KMS-11 (cell line): ENCODE results near the gene MYCT1.

Source experiments
- H2AFZ ChIP-seq: fragments of 200-600 bp; sonication (generic); 2 replicates; pipeline ENCODE4 v1.6.1; 2016; ENCODE audit warnings: antibody characterized with exemption, mixed run types, low read depth
- H3K27ac ChIP-seq: fragments of 200-600 bp; sonication (generic); 2 replicates; pipeline ENCODE4 v1.6.1; 2016; ENCODE audit warnings: mild to moderate bottlenecking, mixed run types
- H3K27me3 ChIP-seq: fragments of 200-600 bp; sonication (generic); 2 replicates; pipeline ENCODE4 v1.6.1; 2017; ENCODE audit warnings: mild to moderate bottlenecking, low read depth, mixed run types, moderate library complexity; ENCODE audit not compliant: insufficient read depth
- H3K36me3 ChIP-seq: fragments of 200-600 bp; sonication (generic); 2 replicates; pipeline ENCODE4 v1.6.1; 2017; ENCODE audit warnings: mild to moderate bottlenecking, mixed run types; ENCODE audit not compliant: insufficient read depth
- H3K4me1 ChIP-seq: fragments of 200-600 bp; sonication (generic); 2 replicates; pipeline ENCODE4 v1.6.1; 2016; ENCODE audit warnings: mild to moderate bottlenecking, low read depth, mixed run types; ENCODE audit not compliant: poor library complexity, severe bottlenecking
- H3K4me2 ChIP-seq: fragments of 200-600 bp; sonication (generic); 2 replicates; pipeline ENCODE4 v1.7.0; 2016; ENCODE audit warnings: mild to moderate bottlenecking, mixed run types
- H3K4me3 ChIP-seq: fragments of 200-600 bp; sonication (generic); IDR thresholded peaks from 2 replicates; pipeline ENCODE4 v1.6.1; 2017; ENCODE audit warnings: low read depth, low read length, mixed read lengths; ENCODE audit not compliant: insufficient read depth
- H3K79me2 ChIP-seq: fragments of 200-600 bp; sonication (generic); 2 replicates; pipeline ENCODE4 v1.6.1; 2016; ENCODE audit warnings: low read depth, mixed run types; ENCODE audit not compliant: insufficient read depth
- H3K9ac ChIP-seq: fragments of 200-600 bp; sonication (generic); 2 replicates; pipeline ENCODE4 v1.6.1; 2016; ENCODE audit warnings: mild to moderate bottlenecking, mixed run types
- H4K20me1 ChIP-seq: fragments of 200-600 bp; sonication (generic); 2 replicates; pipeline ENCODE4 v1.6.1; 2016; ENCODE audit warnings: mild to moderate bottlenecking, mixed run types; ENCODE audit not compliant: insufficient read depth
- CTCF ChIP-seq: fragments of 200-600 bp; sonication (generic); conservative IDR thresholded peaks from 2 replicates; pipeline ENCODE4 v1.6.1; 2017; ENCODE audit warnings: low read depth, mild to moderate bottlenecking, antibody characterized with exemption, low read length, moderate library complexity, mixed read lengths

The MYCT1 gene

GRCh38 chr6:152697634-152698033, at the start of gene MYCT1:
Gene MYCT1, plus strand, starts transcription at chr6:152697897. Its CDS starts 6 bp downstream, at chr6:152697903.
- H3K79me2 ChIP-seq, result no peaks in the 10 kb centered on the region
- H3K36me3 ChIP-seq, result no peaks in the 10 kb centered on the region
- no peak within 1 kb of the TSS for H2AFZ ChIP-seq
- no peak within 1 kb of the TSS for H3K9ac ChIP-seq
- H3K4me3 ChIP-seq, result no peak within 1 kb of the TSS
- H3K4me2 ChIP-seq, result no peak within 1 kb of the TSS
- no peaks in the 10 kb centered on the region for H3K4me1 ChIP-seq
- TF ChIP-seq CTCF, result no peak
- no peaks in the 10 kb centered on the region for H3K27me3 ChIP-seq
- no peak within 1 kb of the TSS for H3K27ac ChIP-seq
- no peaks in the 10 kb centered on the region for H4K20me1 ChIP-seq

GRCh38 chr6:152648105-152648504, 49.6 kb upstream of the MYCT1 start:
- H3K4me3 ChIP-seq, result no peak overlapping the region
- no peak overlapping the region for H3K4me2 ChIP-seq
- no peak for TF ChIP-seq CTCF
- no peaks in the 10 kb centered on the region for H3K27me3 ChIP-seq
- H4K20me1 ChIP-seq, result no peaks in the 10 kb centered on the region
- no peaks in the 10 kb centered on the region for H3K36me3 ChIP-seq
- no peak overlapping the region for H2AFZ ChIP-seq
- no peaks in the 10 kb centered on the region for H3K79me2 ChIP-seq
- H3K27ac ChIP-seq, result no peak overlapping the region
- H3K9ac ChIP-seq, result no peak overlapping the region
- H3K4me1 ChIP-seq, result peaks cover 11% of the 10 kb centered on the region

- H3K79me2 ChIP-seq, result no peaks in the 10 kb centered on the region
- no peak overlapping the region for H3K4me2 ChIP-seq
These were observed 45.7 kb upstream of the MYCT1 start for GRCh38 chr6:152651986-152652385.

GRCh38 chr6:152661776-152662175, 35.9 kb upstream of the MYCT1 start:
- no peak overlapping the region for H3K4me3 ChIP-seq
- no peak overlapping the region for H3K9ac ChIP-seq
- H3K36me3 ChIP-seq, result no peaks in the 10 kb centered on the region
- H3K79me2 ChIP-seq, result no peaks in the 10 kb centered on the region
- H2AFZ ChIP-seq, result no peak overlapping the region
- no peak for TF ChIP-seq CTCF
- H3K27me3 ChIP-seq, result no peaks in the 10 kb centered on the region
- H3K27ac ChIP-seq, result no peak overlapping the region
- no peak overlapping the region for H3K4me2 ChIP-seq
- no peaks in the 10 kb centered on the region for H4K20me1 ChIP-seq
- no peaks in the 10 kb centered on the region for H3K4me1 ChIP-seq

More at GRCh38 chr6:152651986-152652385, 45.7 kb upstream of the MYCT1 start:
- Histone ChIP-seq H3K9ac (no peak overlapping the region), H3K36me3 (no peaks in the 10 kb centered on the region), H3K27ac (no peak overlapping the region), H4K20me1 (no peaks in the 10 kb centered on the region), H2AFZ (no peak overlapping the region), H3K4me1 (no peaks in the 10 kb centered on the region), H3K27me3 (no peaks in the 10 kb centered on the region), H3K4me3 (no peak overlapping the region)
- TF ChIP-seq CTCF, result no peak

GRCh38 chr6:152669895-152670294, 27.8 kb upstream of the MYCT1 start:
- H3K9ac ChIP-seq, result no peak overlapping the region
- no peak overlapping the region for H3K27ac ChIP-seq
- no peaks in the 10 kb centered on the region for H3K27me3 ChIP-seq
- H3K4me1 ChIP-seq, result no peaks in the 10 kb centered on the region
- no peaks in the 10 kb centered on the region for H3K79me2 ChIP-seq
- no peak overlapping the region for H3K4me3 ChIP-seq
- no peak overlapping the region for H3K4me2 ChIP-seq
- TF ChIP-seq CTCF, result no peak
- H3K36me3 ChIP-seq, result no peaks in the 10 kb centered on the region
- H2AFZ ChIP-seq, result no peak overlapping the region
- H4K20me1 ChIP-seq, result no peaks in the 10 kb centered on the region
